T-helper 1 cell treated with Interleukin-12 subunit alpha and Interleukin-12 subunit beta and Interleukin-4 antibody, amounts not matched to agents 30 ng/mL and 1 ng/mL, for 36 hours (primary cell): ENCODE measurements around the gene ZNF587. TPM values are rescaled to one million over a fixed set of nuclear protein-coding genes. Genes with fewer than 3 reads are reported as not detected.

Experiments used
- intact Hi-C: fragments of 100-400 bp; cut with micrococcal nuclease; formaldehyde crosslinking; loops from one replicate; pipeline ENCODE4 v1.15.1; 2024
- total RNA-seq: library from RNA; stranded (reverse); gene quantifications from 2 replicates; pipeline ENCODE4 v1.2.3, GENCODE V29; 2022

ZNF587 gene
- 42.6 and 46.5 TPM in 2 replicates for total RNA-seq

- intact Hi-C loops, result loop anchor here (1.0 to 2.0 kb wide), 8 partner anchors 31 to 291 kb away; partner anchors contain the start of genes ZNF211, ZNF550, ZNF552 and ZNF586
Observed at GRCh38 chr19:57849666-57850473, at the start of gene ZNF587. ZNF587 (plus strand) TSS chr19:57849859; CDS start chr19:57850039, 180 bp downstream.

- intact Hi-C loops, result no loop called here
Observed at GRCh38 chr19:57800696-57801095, 49.0 kb upstream of the ZNF587 start.

- intact Hi-C loops, result no loop called here
Observed at GRCh38 chr19:57802269-57802668, 47.4 kb upstream of the ZNF587 start.

DNA sequence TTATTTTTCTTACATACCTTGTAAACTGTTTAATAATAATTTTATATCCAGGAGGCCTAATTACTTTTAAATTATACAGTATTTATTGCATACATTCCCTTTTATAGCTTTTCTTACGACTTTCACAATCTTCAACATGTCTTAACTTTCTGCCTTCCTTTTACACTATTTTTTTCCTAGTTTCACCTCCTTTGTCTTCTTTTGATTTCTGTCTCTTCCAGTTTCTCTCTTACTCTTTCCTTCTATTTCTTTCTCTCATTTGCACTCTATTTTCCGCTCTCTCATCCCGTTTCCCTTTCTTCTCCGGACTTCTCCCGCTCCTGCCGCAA, 46.4 kb upstream of the ZNF587 start:
- intact Hi-C loops, result no loop called here

DNA sequence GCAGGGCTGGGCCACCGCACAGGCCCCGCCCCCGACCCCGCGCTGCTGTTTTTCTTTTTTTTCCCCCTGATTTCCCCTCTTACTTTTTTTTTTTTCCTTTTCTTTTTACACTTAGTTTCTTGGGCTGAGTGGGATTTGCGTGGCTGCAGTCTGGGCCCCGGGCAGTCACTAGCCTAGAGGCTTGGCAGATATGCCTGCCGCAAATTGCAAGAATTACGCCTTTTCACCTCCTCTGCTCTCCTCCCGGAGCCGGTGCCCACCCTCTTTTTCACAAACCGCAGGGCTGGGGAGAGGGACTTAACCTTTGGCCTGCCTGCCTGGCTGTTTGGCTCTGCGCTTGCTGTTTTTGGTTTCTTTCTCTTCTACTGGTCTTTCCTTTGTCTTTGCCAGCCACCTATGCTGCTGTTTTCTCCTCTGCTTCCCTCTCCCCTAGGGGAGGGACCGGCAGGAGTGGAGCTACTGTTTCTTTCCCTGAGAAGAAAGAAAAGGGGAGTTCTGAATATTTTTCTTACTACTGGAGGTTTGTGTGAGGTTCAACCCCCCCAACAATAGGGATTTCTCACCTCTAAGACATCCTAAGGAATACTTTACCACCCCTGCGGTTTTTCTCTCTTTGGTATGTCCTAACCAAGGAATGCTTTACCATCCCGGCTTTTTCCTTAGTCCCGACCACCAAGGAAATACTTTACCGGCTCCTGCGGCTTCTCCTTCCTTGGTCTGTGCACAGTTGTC, 45.9 kb upstream of the ZNF587 start:
- intact Hi-C loops, result no loop called here

- intact Hi-C loops, result no loop called here
Observed at GRCh38 chr19:57807541-57807940, 42.1 kb upstream of the ZNF587 start.

GRCh38 chr19:57810410-57811295, 39.0 kb upstream of the ZNF587 start:
- intact Hi-C loops, result loop anchor here (10.0 kb wide), 2 partner anchors 426 to 574 kb away; partner anchors contain the start of genes RPS5, ZNF548 and ZNF837

- intact Hi-C loops, result loop anchor here (10.0 kb wide), 2 partner anchors 427 to 573 kb away; partner anchors contain the start of genes RPS5, ZNF548 and ZNF837
Observed at GRCh38 chr19:57812226-57812625, 37.4 kb upstream of the ZNF587 start.

DNA sequence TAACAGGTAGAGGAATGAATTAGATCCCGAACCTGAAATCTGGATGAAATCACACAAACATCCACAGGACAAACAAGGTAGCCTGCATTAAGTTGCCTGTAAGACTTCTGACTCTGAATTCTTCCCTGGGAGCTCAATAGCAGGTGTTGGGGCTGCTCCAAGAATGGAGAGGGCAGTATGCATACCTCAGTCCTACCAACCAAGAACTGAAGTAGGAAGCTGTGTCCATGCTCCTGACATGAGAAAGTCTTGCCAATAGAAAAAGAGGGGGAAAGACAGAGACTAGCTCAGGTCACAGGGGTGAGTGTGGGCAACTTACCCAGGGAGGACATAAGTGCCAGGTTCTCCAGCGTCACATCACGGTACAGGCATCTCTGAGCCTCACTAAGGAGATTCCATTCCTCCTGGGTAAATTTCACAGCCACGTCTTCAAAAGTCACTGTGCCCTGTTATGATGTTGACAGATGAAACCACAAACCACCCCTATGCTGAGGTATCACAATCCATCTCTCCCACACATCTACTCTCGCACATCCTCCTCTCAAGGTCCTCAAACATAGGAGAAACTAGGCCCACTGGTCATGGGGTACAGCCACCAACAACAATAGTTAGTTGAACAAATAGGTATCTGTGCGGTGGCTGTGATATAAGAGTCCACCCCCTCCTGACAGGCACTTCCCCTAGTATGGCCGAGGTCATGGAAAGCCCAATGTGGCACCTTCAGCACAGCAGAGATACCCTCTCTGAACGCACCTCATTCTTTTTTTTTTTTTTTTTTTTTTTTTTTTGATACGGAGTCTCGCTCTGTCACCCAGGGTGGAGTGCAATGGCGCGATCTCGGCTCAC, 36.5 kb upstream of the ZNF587 start:
- intact Hi-C loops, result loop anchor here (10.0 kb wide), 2 partner anchors 428 to 572 kb away; partner anchors contain the start of genes RPS5, ZNF548 and ZNF837

DNA sequence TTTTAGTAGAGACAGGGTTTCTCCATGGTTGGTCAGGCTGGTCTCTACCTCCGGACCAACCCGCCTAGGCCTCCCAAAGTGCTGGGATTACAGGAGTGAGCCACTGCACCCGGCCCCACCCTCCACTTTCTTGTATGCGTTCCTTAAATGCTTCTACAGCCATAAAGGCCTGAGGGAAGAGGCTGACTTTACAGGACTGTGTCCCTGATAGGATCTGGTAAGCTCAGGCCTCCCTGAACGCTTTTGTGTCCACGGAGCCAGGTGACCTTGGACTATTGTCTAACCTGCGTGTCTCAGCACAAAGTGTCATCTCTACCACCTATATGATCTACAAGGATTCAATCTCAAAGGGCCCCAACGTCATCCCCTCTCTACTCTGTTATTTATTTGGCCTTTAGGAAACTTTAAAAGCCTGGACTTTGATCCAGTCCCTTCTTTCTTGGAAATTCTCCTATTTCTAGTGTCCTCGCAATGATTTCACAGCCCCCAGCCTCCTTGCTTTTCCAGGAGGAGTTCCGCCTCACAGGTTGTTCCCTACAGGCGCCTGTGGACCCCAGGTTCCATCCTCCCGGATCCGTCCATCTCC, 35.6 kb upstream of the ZNF587 start:
- intact Hi-C loops, result loop anchor here (1.0 to 10.0 kb wide), 14 partner anchors 35 to 571 kb away; partner anchors contain the start of genes RPS5, ZNF17, ZNF211 and ZNF417

DNA sequence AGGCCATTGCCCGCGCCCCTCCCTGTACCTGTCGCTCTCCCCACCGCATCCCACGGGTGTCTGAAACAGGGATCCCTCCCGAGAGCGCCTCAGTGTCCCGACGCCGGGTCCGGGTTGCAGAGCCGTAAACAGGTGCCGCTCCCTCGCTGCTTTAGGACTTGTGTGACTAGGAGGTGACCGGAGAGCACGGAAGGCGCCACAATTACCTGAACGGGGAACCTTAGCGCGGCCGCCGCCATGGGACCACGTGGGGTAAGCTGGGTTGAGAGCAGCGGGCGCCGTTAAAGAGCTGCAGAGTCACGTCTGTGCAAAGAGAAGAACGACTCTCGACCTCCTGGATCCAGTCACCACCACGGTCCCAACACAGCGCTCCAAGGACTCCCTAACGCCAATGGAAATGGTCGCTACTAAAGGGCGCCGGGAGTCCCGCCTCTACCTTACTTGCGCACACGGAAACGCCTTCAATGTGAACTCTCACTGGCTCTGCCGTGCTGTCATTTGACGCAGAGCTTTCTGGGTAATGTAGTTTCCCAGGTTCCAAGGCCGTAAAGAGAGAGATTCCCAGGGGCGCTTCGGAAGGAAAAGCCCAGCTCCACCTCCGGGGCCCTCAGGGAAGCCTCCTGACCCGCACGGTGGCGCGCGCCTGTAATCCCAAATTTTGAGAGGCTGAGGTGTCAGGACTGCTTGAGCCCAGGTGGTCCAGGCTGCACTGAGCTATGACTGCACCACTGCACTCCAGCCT, 35.0 kb upstream of the ZNF587 start, which contains the start of gene ZNF552:
TSS of gene ZNF552 (minus strand) at position 409 of the 742 bp plus-strand sequence. CDS start at position 239, 170 bp downstream.
- intact Hi-C loops, result loop anchor here (1.0 to 10.0 kb wide), 16 partner anchors 35 to 574 kb away; partner anchors contain the start of genes RPS5, ZNF17, ZNF211 and ZNF417

DNA sequence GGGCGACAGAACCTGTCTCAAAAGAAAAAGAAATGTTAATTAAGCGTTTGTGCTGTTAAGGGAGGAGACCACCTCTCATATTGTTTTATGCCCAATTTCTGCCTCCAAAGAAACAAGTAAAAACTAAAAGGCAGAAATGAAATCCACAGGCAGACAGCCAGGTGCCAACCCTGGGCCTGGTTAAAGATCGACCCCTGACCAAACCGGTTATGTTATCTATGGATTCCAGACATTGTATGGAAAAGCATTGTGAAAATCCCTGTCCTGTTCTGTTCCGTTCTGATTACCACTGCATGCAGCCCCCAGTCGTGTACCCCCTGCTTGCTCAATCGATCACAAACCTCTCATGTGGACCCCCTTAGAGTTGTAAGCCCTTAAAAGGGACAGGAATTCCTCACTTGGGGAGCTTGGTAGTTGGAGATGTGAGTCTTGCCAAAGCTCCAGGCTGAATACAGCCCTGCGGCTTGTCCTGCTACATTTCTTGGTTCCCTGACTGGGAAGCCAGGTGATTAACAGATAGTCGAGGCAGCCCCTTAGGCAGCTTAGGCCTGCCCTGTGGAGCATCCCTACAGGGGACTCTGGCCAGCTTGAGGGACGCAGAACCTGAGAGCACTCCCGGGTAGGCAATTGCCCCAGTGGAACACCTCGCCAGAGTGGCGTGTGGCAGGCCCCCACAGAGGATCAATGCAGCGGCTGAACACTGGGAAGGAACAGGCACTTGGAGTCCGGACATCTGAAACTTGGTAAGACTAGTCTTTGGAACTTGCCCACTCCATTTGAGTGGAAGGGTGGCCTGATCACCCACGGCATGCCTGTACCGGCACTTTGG, 34.2 kb upstream of the ZNF587 start:
- intact Hi-C loops, result loop anchor here (1.0 to 10.0 kb wide), 8 partner anchors 73 to 575 kb away; partner anchors contain the start of genes RPS5, ZNF17, ZNF211 and ZNF460

DNA sequence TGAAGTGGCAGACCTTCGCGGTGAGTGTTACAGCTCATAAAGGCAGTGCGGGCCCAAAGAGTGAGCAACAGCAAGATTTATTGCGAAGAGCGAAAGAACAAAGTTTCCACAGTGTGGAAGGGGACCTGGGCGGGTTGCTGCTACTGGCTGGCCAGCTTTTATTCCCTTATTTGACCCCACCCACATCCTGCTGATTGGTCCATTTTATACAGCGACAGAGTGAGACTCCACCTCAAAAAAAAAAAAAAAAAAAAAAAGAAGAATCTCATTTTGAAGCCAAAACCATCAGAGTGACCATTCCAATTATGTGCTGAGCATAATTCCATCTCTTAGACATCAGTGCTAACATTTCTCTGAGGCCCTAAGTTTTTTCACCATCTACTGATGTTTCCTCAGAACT, 33.0 kb upstream of the ZNF587 start:
- intact Hi-C loops, result loop anchor here (10.0 kb wide), 2 partner anchors 432 to 568 kb away; partner anchors contain the start of genes RPS5, ZNF548 and ZNF837

DNA sequence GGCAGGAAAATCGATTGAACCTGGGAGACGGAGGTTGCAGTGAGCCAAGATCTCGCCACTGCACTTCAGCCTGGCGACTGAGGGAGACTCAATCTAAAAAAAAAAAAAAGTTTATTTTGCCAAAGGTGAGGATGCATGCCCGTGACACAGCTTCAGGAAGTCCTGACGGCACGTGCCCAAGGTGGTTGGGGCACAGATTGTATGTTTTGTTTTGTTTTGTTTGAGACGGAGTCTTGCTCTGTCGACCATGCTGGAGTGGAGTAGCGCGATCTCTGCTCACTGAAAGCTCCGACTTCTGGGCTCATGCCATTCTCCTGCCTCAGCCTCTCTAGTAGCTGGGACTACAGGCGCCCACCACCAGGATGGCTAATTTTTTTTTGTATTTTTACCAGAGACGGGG, 31.7 kb upstream of the ZNF587 start:
- intact Hi-C loops, result loop anchor here (2.0 to 10.0 kb wide), 3 partner anchors 433 to 1503 kb away; partner anchors contain the start of genes RPS5, ZNF548, ZNF837 and ZSCAN5A

GRCh38 chr19:57818378-57818777, 31.3 kb upstream of the ZNF587 start:
- intact Hi-C loops, result loop anchor here (2.0 to 10.0 kb wide), 3 partner anchors 434 to 1504 kb away; partner anchors contain the start of genes RPS5, ZNF548, ZNF837 and ZSCAN5A

- intact Hi-C loops, result loop anchor here (1.0 to 10.0 kb wide), 15 partner anchors 30 to 1505 kb away; partner anchors contain the start of genes RPS5, ZBTB45, ZNF416 and ZNF530
Observed at GRCh38 chr19:57819475-57820148, 30.0 kb upstream of the ZNF587 start.

DNA sequence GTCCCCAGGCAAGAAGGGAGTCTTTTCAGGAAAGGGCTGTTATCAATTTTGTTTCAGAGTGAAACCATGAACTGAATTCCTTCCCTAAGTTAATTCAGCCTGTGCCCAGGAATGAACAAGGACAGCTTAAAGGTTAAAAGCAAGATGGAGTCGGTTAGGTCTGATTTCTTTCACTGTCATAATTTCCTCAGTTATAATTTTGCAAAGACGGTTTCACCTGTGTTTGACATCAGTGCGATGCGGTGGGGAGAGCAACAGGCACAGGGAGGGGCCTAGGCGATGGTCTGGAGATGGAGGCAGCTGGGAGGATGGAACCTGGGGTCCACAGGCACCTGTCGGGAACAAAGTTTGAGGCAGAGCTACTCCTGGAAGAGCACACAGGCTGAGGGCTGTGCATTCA, 29.1 kb upstream of the ZNF587 start:
- intact Hi-C loops, result no loop called here
